Neuron (in vitro differentiated cells): ENCODE data around the gene DRAXIN.

Source experiments
- H2AFZ ChIP-seq: one replicate; pipeline ENCODE4 v1.6.1; 2013; ENCODE audit warnings: low read depth, mild to moderate bottlenecking, inconsistent platforms, low read length, moderate library complexity
- H3K27me3 ChIP-seq: one replicate; pipeline ENCODE4 v1.6.1; 2013; ENCODE audit warnings: low read length; ENCODE audit not compliant: insufficient read depth
- H3K36me3 ChIP-seq: one replicate; pipeline ENCODE4 v1.6.1; 2013; ENCODE audit warnings: low read length; ENCODE audit not compliant: insufficient read depth
- H3K4me1 ChIP-seq: one replicate; pipeline ENCODE4 v1.6.1; 2013; ENCODE audit warnings: low read length; ENCODE audit not compliant: insufficient read depth
- H3K4me3 ChIP-seq: 2 replicates; pipeline ENCODE4 v1.5.1; 2013; ENCODE audit warnings: mild to moderate bottlenecking, low read length, moderate library complexity
- H3K9me3 ChIP-seq: one replicate; pipeline ENCODE4 v1.6.1; 2013; ENCODE audit warnings: low read length

Gene DRAXIN

DNA sequence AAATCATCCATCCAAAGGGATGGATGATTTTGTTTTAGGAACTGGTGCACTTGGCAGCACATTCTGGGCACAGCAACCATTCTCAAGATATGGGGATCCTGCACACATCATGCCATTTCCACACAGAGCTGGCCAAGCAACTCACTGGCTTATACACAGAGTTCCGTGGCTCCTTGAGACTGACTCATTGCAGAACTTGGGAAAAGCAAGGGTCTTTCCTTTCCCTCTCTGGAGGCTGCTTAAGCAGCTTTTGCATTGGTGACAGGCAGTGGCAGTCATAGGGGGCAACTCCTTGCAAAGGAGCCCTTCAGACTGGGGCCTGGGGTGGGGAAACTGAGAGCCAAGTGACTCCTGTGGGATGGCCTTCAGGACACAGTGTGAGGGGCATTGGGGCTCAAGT, 8.7 kb upstream of the DRAXIN start:
- H3K36me3 ChIP-seq: peaks cover 8% of the 10 kb centered on the region
- H3K4me3 ChIP-seq: no peak overlapping the region
- peaks cover 25% of the 10 kb centered on the region for H3K4me1 ChIP-seq
- no peak overlapping the region for H2AFZ ChIP-seq
- no peaks in the 10 kb centered on the region for H3K27me3 ChIP-seq
- H3K9me3 ChIP-seq: no peaks in the 10 kb centered on the region

DNA sequence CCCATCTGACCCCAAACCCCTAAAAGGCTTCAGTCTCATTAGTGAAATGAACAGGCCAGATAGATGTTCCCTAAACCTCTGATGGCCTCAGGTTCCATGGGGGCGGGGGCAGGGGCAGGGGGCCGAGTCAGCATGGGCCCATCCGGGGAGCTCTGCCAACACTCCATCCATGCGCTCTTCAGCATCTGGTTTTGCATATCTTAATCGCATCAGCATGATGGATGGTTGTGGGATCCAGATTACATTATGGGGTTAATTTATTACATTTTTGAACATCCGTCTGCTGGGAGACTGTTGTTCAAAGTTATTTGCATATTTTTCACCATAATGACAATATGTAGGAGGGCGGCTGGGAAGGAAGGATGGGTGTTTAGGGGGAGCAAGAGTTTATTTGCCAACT, 7.4 kb upstream of the DRAXIN start:
- H3K4me1 ChIP-seq: peaks cover 24% of the 10 kb centered on the region
- H2AFZ ChIP-seq: no peak overlapping the region
- peaks cover 3% of the 10 kb centered on the region for H3K36me3 ChIP-seq
- no peaks in the 10 kb centered on the region for H3K9me3 ChIP-seq
- no peaks in the 10 kb centered on the region for H3K27me3 ChIP-seq
- no peak overlapping the region for H3K4me3 ChIP-seq

DNA sequence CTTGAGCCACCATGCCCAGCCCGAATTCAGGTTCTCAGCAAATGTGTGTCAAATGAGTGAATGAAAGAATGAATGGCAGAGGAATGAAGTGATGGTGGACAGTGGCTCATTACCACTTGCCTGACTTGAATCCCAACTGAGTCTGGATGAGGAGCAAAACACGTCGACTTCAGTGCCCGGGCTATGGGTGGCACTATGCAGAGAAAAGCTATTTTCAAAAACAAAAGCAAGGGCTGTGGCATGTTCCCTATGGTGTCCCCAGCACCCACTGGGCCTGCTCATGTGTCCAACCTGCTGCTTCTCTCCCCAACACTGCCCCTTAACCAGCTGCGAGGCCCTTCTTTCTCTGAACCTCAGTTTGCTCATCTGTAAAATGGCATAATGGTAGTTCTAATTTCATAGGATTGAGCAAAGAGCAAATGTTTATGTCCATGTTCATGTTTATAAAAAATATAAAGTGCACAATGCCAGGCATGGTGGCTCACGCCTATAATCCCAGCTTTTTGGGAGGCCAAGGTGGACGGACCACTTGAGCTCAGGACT, 6.2 kb upstream of the DRAXIN start:
- Histone ChIP-seq H3K27me3 (no peaks in the 10 kb centered on the region), H3K36me3 (peaks cover 3% of the 10 kb centered on the region), H3K4me1 (peaks cover 30% of the 10 kb centered on the region), H2AFZ (no peak overlapping the region), H3K9me3 (no peaks in the 10 kb centered on the region), H3K4me3 (no peak overlapping the region)

DNA sequence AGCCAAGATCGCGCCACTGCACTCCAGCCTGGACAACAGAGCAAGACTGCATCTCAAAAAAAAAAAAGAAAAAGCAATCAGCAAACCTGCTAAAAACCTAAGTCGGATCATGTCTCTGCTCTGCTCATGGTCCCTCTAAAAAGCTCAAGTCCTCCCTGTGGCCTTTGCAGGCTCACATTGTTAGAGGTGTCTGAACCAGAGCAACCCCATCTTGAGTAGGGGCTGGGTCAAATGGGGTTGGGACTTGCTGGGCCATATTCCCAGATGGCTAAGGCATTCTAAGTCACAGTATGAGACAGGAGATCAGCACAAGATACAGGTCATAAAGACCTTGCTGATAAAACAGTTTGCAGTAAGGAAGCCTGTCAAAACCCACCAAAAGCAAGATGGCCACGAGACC, 3.0 kb upstream of the DRAXIN start:
- Histone ChIP-seq H3K27me3 (no peaks in the 10 kb centered on the region), H3K4me3 (no peak overlapping the region), H3K36me3 (peaks cover 3% of the 10 kb centered on the region), H3K9me3 (no peaks in the 10 kb centered on the region), H2AFZ (no peak overlapping the region), H3K4me1 (peaks cover 28% of the 10 kb centered on the region)

DNA sequence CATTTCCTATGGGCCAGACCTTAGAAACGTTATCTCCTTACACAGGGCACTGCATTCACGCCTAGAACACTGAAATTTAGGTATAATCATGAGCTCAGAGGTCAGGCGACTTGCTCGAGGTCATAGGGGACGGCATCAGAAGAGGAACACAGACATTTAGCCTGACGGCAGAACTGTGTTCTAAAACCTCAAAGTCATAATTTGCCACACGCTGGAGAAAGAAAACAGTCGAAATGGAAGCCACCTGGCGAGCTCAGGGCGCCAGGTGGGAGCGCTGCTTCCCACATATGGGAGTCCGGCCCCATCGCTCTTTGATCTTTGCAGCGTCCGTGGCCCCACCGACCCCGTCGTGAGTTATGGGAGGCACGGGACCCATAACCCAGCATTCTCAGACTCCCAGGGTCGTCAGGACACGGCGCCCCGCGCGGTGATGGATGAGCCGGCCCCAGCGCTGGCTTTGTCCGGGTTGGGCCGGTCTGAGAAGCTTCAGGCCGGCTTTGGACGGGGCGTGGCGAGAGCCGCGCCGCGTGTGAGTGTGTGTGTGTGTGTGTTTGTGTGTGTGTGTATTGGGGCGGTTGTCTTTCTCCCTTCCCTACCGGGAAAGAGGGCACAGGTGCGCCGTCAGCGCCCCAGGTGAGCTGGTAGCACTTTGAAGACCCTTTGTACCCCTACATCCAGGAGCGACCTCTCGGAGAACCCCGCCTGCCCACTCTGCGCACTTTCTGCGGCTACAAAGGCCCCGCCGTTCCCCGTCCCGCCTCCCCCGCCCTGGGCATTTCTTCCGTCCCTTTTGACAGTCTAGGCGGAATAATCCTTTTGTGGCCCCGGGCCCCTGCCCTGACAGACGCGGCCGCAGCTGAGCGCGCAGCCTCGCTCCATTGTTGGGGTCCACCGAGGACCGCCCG, 861 bp upstream of the DRAXIN start:
- Histone ChIP-seq H2AFZ (no peak overlapping the region), H3K27me3 (no peaks in the 10 kb centered on the region), H3K4me3 (peak overlapping the region; percentile 60), H3K36me3 (peaks cover 6% of the 10 kb centered on the region), H3K9me3 (no peaks in the 10 kb centered on the region), H3K4me1 (peaks cover 33% of the 10 kb centered on the region)

DNA sequence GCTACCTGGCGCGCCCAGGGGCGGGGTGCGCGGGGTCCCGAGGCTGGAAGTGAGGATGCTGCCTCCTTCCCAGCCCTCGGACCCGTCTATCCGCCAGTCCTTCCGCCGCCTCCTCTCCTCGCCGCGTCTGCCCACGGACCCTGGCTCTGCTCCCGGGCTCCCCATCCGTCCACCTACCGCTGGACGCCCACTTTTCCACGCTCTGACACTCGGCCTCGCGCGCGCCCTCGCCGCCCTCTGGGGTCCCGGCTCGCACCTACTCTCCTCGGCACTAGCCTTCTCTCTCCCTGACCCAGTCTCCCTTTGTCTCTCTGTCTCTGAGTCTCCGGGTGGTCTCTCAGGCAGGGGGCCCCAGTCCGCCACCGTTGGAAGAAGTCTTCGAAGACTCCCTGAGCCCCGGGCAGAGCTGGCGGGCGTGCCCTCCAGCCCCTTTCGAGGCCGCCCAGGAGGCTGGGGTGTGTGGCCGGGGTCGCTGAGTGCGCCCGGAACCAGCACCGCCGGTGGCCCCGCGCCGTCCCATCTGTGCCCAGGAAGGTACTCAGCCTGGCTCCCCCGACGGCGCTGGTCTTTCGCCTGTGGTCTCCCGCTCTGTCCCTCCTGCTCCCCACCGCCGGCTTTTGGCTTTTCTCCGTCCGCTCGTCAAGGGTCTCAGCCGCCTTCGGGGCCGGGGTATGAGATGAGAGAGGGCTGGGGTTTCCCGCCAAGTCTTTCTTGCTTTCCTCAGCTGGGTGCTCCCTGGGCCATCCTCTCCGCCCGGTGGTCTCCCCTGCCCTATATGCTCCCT, 610 bp downstream of the DRAXIN start:
- no peaks in the 10 kb centered on the region for H3K27me3 ChIP-seq
- H3K4me1 ChIP-seq: peaks cover 33% of the 10 kb centered on the region
- no peak overlapping the region for H2AFZ ChIP-seq
- peak overlapping the region; percentile 60 for H3K4me3 ChIP-seq
- peaks cover 6% of the 10 kb centered on the region for H3K36me3 ChIP-seq
- H3K9me3 ChIP-seq: no peaks in the 10 kb centered on the region

DNA sequence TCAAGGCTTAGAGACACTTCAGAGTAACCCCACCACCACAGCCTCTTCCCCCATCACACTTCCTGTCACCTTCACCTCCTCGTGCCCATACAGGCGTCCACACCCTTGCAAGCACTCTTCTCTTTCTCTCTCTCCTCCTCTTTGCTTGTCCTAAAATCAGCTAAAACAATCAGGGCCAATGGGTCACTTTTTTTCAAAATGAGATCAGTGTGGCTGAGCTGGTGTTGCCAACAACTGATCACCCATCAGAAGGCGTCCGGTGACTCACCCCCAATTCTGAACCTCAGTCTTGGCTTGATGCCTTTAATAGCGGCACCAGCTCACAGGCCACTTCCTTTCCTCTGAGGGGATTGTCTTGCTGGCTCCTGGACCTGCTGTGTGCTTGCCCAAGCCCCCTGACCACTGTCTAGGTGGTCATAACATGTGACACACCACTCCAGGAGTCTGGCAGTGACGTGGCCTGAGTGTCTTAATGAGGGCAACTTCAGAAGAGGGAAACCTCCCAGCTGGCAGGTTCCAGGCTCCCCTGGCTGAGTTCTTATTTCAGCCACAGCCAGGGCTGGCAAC, 1.6 kb downstream of the DRAXIN start:
- peak overlapping the region; percentile 60 for H3K4me3 ChIP-seq
- H3K27me3 ChIP-seq: no peaks in the 10 kb centered on the region

DNA sequence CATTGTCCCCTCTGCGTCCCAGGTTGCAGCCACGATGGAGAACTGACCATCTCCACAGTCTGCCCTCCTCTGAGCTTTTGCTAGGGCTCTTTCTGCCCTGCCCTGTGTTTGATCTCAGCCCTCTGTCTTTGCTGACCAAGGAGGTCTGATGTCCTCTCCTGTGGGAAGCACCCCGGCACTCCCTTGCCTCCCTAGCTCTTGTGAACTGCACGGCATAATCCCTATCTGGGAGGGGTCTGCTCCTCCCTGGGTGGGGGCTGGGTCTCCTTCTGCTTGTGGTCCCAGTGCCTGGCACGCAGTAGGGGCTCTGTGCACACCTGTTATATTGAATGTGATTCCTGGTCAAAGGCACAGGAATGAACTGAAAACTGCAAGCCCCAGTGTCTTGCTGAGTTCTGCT, 2.4 kb downstream of the DRAXIN start:
- peak overlapping the region; percentile 9 for H3K4me3 ChIP-seq
- H3K36me3 ChIP-seq: peaks cover 6% of the 10 kb centered on the region
- H3K9me3 ChIP-seq: no peaks in the 10 kb centered on the region
- no peaks in the 10 kb centered on the region for H3K27me3 ChIP-seq
- no peak overlapping the region for H2AFZ ChIP-seq
- peaks cover 33% of the 10 kb centered on the region for H3K4me1 ChIP-seq

More for the DNA sequence above, 1.6 kb downstream of the DRAXIN start:
- no peaks in the 10 kb centered on the region for H3K9me3 ChIP-seq
- H2AFZ ChIP-seq: no peak overlapping the region
- H3K4me1 ChIP-seq: peaks cover 33% of the 10 kb centered on the region
- peaks cover 6% of the 10 kb centered on the region for H3K36me3 ChIP-seq

DNA sequence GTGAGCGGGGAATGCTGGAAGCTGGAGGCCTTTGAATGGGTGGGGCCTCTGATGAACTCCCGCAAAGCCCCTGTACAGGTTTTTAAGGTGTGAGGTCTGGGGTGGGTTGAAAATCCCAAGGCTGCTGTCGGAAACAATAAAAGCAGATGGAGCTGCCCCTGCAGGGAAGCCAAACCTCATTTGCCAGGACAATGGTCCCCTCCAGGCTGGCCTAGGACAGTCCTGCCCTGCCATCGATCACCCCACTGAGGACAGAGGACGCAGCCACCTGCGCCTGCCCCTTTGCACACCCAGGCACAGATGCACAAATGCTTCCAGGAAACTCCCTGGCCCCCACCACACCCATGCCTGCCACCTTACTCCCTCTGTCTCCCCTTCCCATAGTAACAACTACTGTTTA, 4.4 kb downstream of the DRAXIN start:
- Histone ChIP-seq H3K4me1 (peaks cover 24% of the 10 kb centered on the region), H3K4me3 (no peak overlapping the region), H3K9me3 (no peaks in the 10 kb centered on the region), H3K36me3 (peaks cover 6% of the 10 kb centered on the region), H2AFZ (no peak overlapping the region), H3K27me3 (no peaks in the 10 kb centered on the region)

DNA sequence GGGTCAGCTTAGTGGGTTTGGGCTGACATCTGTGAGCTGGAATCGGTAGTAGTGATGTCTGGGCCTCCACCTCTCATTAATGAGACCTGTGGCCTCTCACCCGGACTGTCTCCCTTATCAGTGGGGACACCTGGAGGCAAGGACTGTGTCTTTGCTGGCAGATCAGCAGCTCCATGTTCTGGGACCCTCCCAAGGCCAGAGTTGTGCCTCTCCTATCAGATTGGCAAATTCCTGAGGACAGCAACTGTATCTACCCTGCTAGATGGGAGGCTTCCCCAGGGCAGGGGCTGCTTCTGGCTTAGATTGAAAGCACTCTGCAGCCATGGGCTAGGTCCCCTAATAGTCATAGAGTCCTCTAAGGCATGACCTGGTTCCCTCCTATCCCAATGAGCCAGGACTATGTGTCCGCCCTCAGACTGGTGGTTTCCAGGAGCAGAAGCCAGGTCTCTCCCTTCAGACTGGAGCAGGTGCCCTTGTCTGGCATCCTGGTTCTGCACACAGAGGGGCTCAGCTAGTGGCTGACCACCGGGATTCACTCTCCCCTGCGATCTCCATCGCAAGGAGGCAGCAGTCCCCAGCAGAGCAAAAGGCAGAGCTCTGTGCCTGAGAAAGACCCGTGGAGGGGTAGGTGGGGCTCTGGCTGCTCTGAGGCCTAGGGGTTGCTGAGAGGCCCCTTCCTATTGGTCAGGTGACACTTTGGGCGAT, 5.8 kb downstream of the DRAXIN start:
- no peaks in the 10 kb centered on the region for H3K9me3 ChIP-seq
- H3K27me3 ChIP-seq: no peaks in the 10 kb centered on the region
- peaks cover 36% of the 10 kb centered on the region for H3K4me1 ChIP-seq
- H2AFZ ChIP-seq: no peak overlapping the region
- peaks cover 11% of the 10 kb centered on the region for H3K36me3 ChIP-seq
- H3K4me3 ChIP-seq: no peak overlapping the region

DNA sequence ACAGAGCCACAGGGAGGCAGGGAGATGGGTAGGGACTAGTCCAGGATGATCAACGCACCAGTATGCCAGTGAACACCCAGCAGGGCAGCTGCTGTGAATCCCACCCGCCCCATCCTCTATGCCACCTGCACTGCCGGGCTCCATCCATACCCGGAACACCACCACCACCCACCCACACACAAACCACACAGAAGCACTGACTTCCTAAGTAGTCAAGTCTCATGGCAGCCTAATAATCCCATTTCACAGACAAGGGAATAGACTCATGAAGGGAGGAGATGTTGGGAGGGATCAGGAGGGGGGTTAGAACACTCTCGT, 6.3 kb downstream of the DRAXIN start:
- no peak overlapping the region for H2AFZ ChIP-seq
- no peaks in the 10 kb centered on the region for H3K27me3 ChIP-seq
- peaks cover 33% of the 10 kb centered on the region for H3K4me1 ChIP-seq
- no peak overlapping the region for H3K4me3 ChIP-seq
- H3K9me3 ChIP-seq: no peaks in the 10 kb centered on the region
- peaks cover 13% of the 10 kb centered on the region for H3K36me3 ChIP-seq

DNA sequence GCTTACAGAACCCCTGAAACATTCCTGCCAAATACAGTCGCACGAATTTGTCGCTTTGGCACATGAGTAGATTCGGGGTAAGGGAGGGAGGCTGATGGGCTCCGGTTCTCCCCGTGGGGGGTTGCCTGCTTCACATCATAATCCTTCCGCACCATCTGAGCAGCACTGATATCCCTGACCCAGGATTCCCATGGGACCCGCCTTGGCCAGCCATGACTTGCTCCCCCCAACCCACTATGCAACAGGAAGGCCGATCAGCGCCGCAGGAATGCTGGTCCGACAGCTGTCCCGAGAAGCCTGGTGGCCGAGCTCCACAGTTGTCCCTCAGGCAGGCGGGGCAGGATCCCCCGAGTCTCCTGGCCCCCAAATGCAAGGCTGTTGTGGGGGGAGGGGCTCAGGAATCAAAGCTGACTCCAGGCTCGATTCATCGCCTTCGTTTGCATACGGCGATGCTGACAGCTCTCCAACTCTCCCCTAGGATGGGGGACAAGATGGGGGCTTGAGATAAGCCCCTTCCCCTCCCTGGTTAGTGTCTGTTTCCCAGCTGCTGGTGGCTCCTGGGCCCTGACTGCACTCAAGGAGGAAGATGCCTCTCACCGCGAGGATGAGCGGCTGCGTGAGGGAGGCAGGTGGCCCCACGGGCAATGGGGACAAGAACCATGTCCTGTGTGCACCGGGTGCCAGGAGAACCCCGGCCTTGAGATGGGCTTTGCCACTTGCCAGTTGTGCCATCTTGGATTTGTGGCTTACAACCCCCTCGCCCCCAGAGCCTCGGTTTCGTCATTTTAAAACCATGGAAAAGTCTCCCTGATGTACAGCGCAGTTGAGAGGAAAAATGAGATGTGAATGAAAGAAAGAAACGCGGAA, 9.3 kb downstream of the DRAXIN start:
- Histone ChIP-seq H3K4me3 (no peak overlapping the region), H3K27me3 (no peaks in the 10 kb centered on the region)

More for the DNA sequence above, 9.3 kb downstream of the DRAXIN start:
- Histone ChIP-seq H2AFZ (no peak overlapping the region), H3K36me3 (peaks cover 9% of the 10 kb centered on the region), H3K9me3 (no peaks in the 10 kb centered on the region), H3K4me1 (peaks cover 51% of the 10 kb centered on the region)
